Fibroblast of mammary gland (primary cell): ENCODE results near the gene MAT2B.

Experiments
- DNase-seq: peaks from one replicate; pipeline ENCODE4 v3.0.0-alpha.2; 2010; ENCODE audit warnings: low read depth
- H3K4me3 ChIP-seq: 2 replicates; pipeline ENCODE4 v1.5.1; 2011; ENCODE audit warnings: low read depth, mild to moderate bottlenecking, low read length, moderate library complexity; ENCODE audit not compliant: control insufficient read depth
- TF ChIP-seq, protein P1 (sequence below): conservative IDR thresholded peaks from 2 replicates; pipeline ENCODE4 v1.5.1; 2011; ENCODE audit warnings: low read depth, low read length, inconsistent platforms; ENCODE audit not compliant: control insufficient read depth, insufficient read depth

Gene MAT2B

DNA sequence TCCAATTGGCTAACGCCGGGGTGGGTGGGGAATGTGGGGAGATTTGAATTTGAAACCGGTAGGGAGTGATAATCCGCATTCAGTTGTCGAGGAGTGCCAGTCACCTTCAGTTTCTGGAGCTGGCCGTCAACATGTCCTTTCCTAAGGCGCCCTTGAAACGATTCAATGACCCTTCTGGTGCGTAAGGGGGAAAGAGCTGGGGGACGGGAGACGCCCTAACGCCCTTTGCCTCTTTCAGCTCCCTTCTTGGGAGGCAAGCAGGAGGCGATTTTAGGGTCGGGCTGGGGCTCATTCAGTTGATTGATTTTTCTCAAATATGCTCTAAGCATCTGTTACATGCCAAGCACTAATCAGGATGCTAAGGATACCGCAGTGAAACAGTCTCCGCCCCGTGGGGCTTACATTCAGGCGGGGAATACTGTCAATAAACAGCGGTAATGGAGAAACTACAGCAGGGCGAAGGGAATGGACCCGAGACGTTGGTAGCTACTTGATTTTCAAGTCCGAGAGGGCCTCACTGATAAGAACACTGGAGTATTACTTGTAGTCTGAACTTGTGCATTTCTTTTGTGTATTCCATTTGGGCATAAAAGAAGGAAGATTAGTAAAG, 44.8 kb upstream of the MAT2B start, which contains the start of gene HMMR:
TSS of gene HMMR (plus strand) at position 71 of the 610 bp plus-strand sequence. CDS start at position 132, 61 bp downstream.
- no peak for DNase-seq
- H3K4me3 ChIP-seq: peak within 1 kb of the TSS; percentile 71
- TF ChIP-seq, protein P1, sequence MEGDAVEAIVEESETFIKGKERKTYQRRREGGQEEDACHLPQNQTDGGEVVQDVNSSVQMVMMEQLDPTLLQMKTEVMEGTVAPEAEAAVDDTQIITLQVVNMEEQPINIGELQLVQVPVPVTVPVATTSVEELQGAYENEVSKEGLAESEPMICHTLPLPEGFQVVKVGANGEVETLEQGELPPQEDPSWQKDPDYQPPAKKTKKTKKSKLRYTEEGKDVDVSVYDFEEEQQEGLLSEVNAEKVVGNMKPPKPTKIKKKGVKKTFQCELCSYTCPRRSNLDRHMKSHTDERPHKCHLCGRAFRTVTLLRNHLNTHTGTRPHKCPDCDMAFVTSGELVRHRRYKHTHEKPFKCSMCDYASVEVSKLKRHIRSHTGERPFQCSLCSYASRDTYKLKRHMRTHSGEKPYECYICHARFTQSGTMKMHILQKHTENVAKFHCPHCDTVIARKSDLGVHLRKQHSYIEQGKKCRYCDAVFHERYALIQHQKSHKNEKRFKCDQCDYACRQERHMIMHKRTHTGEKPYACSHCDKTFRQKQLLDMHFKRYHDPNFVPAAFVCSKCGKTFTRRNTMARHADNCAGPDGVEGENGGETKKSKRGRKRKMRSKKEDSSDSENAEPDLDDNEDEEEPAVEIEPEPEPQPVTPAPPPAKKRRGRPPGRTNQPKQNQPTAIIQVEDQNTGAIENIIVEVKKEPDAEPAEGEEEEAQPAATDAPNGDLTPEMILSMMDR: no peak

DNA sequence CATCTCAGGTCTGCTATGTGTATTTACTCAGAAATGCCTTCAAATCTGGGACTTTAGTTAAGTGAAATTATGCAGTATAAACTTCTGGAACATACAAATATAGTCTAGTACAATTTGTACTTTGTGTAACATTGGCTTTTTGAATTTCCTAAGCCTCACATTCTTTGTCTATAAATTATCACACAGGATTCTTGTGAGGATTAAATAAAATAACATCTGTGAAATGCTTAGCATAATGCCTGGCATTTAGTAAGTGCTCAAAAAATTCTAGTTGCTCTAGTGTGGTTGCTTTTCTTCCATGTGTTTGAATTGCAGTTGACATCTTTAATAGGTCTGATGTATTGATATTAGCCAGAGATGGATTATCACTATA, 42.4 kb upstream of the MAT2B start:
- TF ChIP-seq, protein P1: no peak
- H3K4me3 ChIP-seq: no peak overlapping the region
- no peak for DNase-seq

DNA sequence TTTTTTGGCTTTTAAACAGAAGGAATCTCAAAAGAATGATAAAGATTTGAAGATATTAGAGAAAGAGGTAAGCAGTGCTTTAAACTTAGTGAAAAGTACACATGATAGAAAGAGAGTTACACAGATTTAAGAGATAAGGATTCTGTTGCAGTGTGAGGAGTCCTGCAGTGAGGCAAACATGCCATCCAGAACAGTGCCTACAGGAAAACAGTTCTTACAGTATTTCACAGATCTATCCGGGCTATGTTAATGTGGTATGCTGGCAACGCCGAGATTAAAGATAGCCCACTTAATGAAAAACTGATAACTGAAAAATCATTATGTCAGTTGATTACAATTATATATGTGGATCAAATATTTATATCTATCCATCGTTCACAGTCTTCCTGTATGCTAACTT, 37.7 kb upstream of the MAT2B start:
- DNase-seq: no peak
- TF ChIP-seq, protein P1: no peak
- H3K4me3 ChIP-seq: no peak overlapping the region

DNA sequence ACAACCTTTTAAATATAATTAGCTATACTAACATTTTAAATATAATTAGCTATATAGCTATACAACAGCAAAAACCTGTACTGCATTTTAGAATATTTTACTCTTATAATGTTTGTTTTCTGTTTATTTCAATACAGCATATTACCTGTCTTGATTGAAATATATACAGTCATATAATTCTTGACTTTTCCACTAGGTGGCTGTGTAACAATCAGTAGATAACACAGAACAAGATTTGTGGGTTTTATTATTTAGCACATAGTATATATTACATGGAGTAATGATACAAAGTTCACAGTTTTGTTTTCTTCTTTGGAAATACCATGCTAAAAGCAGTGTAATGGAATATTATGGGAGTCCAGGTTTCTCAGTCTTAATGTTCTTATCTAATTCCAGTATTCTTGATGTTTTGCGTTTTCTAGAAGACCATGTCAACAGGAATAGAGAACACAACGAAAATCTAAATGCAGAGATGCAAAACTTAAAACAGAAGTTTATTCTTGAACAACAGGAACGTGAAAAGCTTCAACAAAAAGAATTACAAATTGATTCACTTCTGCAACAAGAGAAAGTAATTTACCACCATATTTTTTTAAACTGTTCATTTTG, 31.7 kb upstream of the MAT2B start:
- TF ChIP-seq, protein P1: peak; percentile 37
- H3K4me3 ChIP-seq: no peak overlapping the region
- DNase-seq: peak; percentile 37

DNA sequence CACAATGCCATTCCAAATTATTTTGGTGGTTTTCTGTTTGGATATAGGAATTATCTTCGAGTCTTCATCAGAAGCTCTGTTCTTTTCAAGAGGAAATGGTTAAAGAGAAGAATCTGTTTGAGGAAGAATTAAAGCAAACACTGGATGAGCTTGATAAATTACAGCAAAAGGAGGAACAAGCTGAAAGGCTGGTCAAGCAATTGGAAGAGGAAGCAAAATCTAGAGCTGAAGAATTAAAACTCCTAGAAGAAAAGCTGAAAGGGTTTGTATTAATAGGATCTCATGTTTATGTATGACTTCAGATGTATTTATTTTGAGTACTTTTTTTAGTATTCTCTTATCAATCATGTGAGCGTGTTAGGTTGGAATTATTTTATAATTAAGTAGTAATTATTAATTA, 30.0 kb upstream of the MAT2B start:
- TF ChIP-seq, protein P1: no peak
- no peak overlapping the region for H3K4me3 ChIP-seq
- DNase-seq: no peak

DNA sequence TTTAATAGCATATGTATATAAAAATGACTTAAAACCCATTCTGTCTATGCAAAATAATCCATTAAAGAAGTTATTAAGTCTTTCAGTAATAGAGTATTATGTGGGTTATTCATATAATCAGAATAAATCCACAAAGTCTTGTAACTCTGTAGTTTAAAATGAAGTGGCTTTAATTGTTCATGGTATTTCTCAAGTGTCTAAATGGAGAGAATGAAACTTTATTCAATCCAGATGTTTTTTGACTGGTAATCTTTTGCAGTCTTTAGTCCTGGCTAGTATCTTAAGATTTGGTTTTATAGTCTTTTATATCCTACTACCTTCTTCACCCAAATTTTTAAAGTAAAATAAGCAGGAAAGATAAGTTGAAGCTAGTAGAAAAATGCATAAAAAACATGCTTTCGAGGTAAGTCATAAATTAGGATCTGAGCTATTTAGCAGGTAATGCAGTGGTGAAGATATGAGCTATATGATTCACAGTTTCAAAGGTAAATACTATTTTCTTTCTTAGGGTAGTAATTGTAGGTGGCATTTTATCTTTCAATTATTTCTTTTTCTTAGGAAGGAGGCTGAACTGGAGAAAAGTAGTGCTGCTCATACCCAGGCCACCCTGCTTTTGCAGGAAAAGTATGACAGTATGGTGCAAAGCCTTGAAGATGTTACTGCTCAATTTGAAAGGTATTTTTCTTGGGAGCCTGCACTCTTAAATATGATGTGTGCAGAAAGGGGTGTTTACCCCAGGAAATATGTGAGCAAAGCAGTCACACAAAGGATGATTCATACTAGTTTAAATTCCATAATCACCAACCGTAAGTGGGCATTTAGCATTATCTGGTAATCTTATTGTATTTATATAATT, 27.1 kb upstream of the MAT2B start:
- DNase-seq: no peak
- TF ChIP-seq, protein P1: no peak
- H3K4me3 ChIP-seq: no peak overlapping the region
